Mesothelial cell of epicardium (in vitro differentiated cells): ENCODE measurements around the gene ERCC6L2. TPM values are rescaled to one million over a fixed set of nuclear protein-coding genes. Genes with fewer than 3 reads are reported as not detected.

Experiments
- DNase-seq, 2 experiments: peaks; one replicate each; pipeline ENCODE4 v3.0.0; 2021; ENCODE audit warnings: low spot score in 2 of 2; ENCODE audit not compliant: unreplicated experiment in 2 of 2
- H3K27ac Mint-ChIP-seq: 2 replicates; pipeline ENCODE4 v1.8.0; 2021; ENCODE audit warnings: mixed read lengths
- H3K27me3 Mint-ChIP-seq: 2 replicates; pipeline ENCODE4 v1.8.0; 2021; ENCODE audit warnings: low read depth, mixed read lengths
- H3K36me3 Mint-ChIP-seq: 2 replicates; pipeline ENCODE4 v1.8.0; 2021; ENCODE audit warnings: mixed read lengths
- H3K4me1 Mint-ChIP-seq: 2 replicates; pipeline ENCODE4 v1.8.0; 2021; ENCODE audit warnings: mixed read lengths
- H3K4me3 Mint-ChIP-seq: 2 replicates; pipeline ENCODE4 v1.8.0; 2021; ENCODE audit warnings: mild to moderate bottlenecking, moderate library complexity, mixed read lengths
- H3K9me3 Mint-ChIP-seq: 2 replicates; pipeline ENCODE4 v1.8.0; 2021; ENCODE audit warnings: mixed read lengths
- total RNA-seq: library from RNA; stranded (reverse); gene quantifications from 3 replicates; pipeline ENCODE4 v1.2.1, GENCODE V29; 2021
- TF ChIP-seq, protein P1 (sequence below): fragments of 200-600 bp; sonication (generic); IDR thresholded peaks from one replicate; pipeline ENCODE4 v1.5.0; 2021; ENCODE audit warnings: antibody characterized with exemption; ENCODE audit not compliant: unreplicated experiment

The ERCC6L2 gene
- total RNA-seq, 1 donor from 2014 or later, result 63.1 TPM

DNA sequence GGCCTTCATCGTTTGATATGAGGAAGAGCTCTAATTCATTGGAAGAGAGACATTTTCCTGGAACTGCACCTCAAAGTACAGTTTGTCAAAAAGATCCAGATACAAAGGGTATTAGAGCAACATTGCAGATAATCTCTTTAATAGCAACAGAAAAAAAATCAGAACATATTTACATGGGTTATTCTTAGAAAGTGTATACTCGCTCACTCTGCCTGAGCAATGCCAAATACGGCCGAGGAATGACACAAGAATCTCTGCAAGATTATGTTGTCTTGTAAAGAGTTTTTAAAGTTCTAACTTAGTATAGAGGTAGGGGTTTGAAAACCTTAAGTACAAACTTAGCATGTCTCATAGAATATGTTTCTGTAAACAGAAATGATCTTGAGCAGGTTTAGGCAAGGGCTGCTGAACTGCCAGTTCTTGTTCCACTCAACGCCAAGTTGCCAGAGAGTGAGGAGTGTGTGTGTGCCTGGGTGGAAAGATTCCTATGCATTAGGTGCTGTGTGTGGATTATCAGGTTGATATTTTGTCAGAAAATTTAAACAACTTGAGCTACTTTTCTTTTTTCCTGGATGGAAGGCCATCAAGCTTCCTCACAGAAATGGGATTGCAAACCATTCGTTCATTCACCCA is 41.8 kb upstream of the ERCC6L2 start:
- Mint-ChIP-seq H3K4me3 (no peak overlapping the region), H3K9me3 (no peaks in the 10 kb centered on the region), H3K36me3 (no peaks in the 10 kb centered on the region), H3K4me1 (peaks cover 30% of the 10 kb centered on the region), H3K27ac (peak overlapping the region; percentile 80), H3K27me3 (no peaks in the 10 kb centered on the region)
- DNase-seq, result no peak
- TF ChIP-seq, protein P1, sequence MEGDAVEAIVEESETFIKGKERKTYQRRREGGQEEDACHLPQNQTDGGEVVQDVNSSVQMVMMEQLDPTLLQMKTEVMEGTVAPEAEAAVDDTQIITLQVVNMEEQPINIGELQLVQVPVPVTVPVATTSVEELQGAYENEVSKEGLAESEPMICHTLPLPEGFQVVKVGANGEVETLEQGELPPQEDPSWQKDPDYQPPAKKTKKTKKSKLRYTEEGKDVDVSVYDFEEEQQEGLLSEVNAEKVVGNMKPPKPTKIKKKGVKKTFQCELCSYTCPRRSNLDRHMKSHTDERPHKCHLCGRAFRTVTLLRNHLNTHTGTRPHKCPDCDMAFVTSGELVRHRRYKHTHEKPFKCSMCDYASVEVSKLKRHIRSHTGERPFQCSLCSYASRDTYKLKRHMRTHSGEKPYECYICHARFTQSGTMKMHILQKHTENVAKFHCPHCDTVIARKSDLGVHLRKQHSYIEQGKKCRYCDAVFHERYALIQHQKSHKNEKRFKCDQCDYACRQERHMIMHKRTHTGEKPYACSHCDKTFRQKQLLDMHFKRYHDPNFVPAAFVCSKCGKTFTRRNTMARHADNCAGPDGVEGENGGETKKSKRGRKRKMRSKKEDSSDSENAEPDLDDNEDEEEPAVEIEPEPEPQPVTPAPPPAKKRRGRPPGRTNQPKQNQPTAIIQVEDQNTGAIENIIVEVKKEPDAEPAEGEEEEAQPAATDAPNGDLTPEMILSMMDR, result no peak

DNA sequence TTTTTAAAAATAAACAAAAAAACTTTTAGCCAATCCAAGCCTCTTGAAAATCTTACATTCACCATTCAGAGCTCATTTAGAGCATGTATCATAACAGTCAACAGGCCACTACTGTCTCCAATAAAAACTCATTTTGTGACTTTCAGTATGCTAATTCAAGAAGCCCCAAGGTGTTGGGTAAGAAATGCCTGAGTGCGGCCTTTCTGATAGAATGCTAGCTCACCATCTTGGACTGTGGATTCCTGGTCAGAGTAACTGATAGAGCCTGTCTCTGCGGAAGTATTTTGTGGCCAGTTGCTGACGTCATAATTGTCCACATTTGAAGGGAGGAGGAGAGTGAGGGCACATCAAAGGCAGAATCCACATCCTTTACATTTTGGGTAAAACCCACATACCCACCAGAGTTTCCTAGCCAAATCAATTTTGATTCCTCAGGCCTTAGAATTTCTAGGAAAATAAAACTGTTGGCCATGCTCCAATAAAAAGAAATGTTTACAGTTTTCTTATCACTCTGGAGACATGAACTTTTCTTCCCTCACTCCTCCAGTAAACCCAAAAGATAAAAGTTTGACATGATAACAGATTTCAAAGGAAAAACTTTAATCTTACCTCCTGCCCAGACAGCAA is 41.1 kb upstream of the ERCC6L2 start:
- H3K4me1 Mint-ChIP-seq, result peaks cover 30% of the 10 kb centered on the region
- no peaks in the 10 kb centered on the region for H3K9me3 Mint-ChIP-seq
- no peaks in the 10 kb centered on the region for H3K27me3 Mint-ChIP-seq
- H3K27ac Mint-ChIP-seq, result peak overlapping the region; percentile 80
- no peaks in the 10 kb centered on the region for H3K36me3 Mint-ChIP-seq
- no peak for DNase-seq
- TF ChIP-seq, protein P1, result no peak
- H3K4me3 Mint-ChIP-seq, result no peak overlapping the region

DNA sequence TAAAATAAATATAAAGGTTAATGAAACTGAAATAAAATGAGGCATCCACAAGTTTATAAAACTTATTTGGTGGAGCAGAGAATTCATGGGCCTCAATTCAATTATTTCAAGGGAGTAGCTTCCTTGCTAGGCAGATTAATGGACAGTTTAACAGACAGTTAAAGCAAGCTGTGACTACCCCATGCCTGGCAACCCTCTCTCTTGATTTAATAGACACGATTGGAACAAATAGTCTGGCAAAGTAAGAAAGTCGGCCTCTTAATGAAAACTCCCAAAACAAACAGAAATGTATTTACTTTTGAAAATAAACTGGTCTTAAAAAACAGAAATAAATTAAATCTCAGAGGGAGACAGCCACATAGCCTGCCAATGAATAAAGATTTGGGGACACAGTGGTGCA is 40.1 kb upstream of the ERCC6L2 start:
- H3K36me3 Mint-ChIP-seq, result no peaks in the 10 kb centered on the region
- TF ChIP-seq, protein P1, result no peak
- peaks cover 30% of the 10 kb centered on the region for H3K4me1 Mint-ChIP-seq
- DNase-seq, result no peak
- no peaks in the 10 kb centered on the region for H3K9me3 Mint-ChIP-seq
- H3K27me3 Mint-ChIP-seq, result no peaks in the 10 kb centered on the region
- no peak overlapping the region for H3K4me3 Mint-ChIP-seq
- peak overlapping the region; percentile 36 for H3K27ac Mint-ChIP-seq

DNA sequence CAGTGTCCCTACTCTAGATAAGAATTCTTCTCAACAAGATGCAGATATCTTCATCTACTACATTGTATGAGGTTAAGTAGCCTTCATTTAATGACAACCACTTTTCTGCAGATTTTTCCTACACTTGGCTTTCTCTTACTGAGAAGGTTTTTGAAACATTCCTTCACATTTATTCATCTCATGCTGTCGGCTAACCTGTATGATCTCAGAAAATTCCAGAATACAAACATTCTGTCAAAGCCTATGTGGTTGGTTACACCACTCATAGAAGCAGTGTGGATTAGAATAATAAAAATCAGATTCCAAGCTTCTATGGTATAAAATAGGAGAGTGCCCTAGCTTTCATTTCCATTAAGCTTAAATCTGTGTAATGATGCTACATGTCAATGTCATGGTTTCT is 39.4 kb upstream of the ERCC6L2 start:
- H3K36me3 Mint-ChIP-seq, result no peaks in the 10 kb centered on the region
- TF ChIP-seq, protein P1, result no peak
- no peak overlapping the region for H3K27ac Mint-ChIP-seq
- no peak overlapping the region for H3K4me3 Mint-ChIP-seq
- no peak for DNase-seq
- no peaks in the 10 kb centered on the region for H3K9me3 Mint-ChIP-seq
- no peaks in the 10 kb centered on the region for H3K27me3 Mint-ChIP-seq
- H3K4me1 Mint-ChIP-seq, result peaks cover 30% of the 10 kb centered on the region

DNA sequence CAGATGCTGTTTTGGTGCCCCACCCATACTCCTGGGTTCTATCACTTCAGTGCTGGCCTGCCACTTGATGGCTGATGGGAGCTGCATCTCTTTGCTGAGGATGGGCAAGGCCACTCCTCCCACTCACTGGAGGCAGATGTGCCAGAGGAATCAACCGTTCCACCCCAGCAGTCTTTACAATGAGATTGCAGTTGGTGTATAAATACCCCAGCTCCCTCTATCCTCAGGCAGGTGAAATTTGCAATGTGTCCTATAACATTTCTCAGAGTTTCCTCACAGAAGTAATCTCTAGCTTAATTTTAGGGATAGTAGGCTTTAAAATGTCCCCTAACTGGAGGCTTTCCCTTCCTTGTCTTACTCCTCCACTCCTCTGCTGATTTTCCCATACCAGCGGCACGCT is 36.5 kb upstream of the ERCC6L2 start:
- Mint-ChIP-seq H3K36me3 (peaks cover 1% of the 10 kb centered on the region), H3K9me3 (peaks cover 7% of the 10 kb centered on the region), H3K4me3 (no peak overlapping the region), H3K4me1 (peaks cover 22% of the 10 kb centered on the region), H3K27ac (no peak overlapping the region), H3K27me3 (no peaks in the 10 kb centered on the region)
- no peak for DNase-seq
- TF ChIP-seq, protein P1, result no peak
